Adrenal gland (tissue), 5 donors: ENCODE measurements around the gene ABCA4.

Source experiments
- CTCF ChIP-seq, 6 experiments: fragments of 450-650 bp in 4 of 6; fragments of 200-600 bp in 2 of 6; sonication (generic) in 1 of 6; IDR thresholded peaks; 1 replicate in 5 of 6; 2 replicates in 1 of 6; pipeline versions ENCODE4 v1.5.1 to v1.8.0; 2016 to 2021; ENCODE audit warnings: antibody characterized with exemption in 6 of 6, mild to moderate bottlenecking in 2 of 6, moderate library complexity in 1 of 6
- POLR2A ChIP-seq, 2 donors: fragments of 450-650 bp; IDR thresholded peaks; one replicate each; pipeline ENCODE4 v1.6.1; 2017; ENCODE audit warnings: antibody characterized with exemption in 2 of 2, mild to moderate bottlenecking in 2 of 2, moderate library complexity in 1 of 2
- donor health status: DM: no; HTN: no; CAD: no.

- TF ChIP-seq CTCF (IDR thresholded peaks at IDR 0.05): no peak
- no peak for TF ChIP-seq POLR2A (IDR thresholded peaks at IDR 0.05)
These were observed 44.9 kb upstream of the ABCA4 start for GRCh38 chr1:94165843-94166242.
